IPS-15b (cell line): ENCODE results near the gene DNASE1L1.
"Not testable (repeated sequence)": the region's sequence is repeated elsewhere in the genome, so short reads cannot be mapped to it uniquely, and the experiment has no call there.

Source experiments
- H3K27me3 ChIP-seq: one replicate; pipeline ENCODE4 v1.6.1; 2013; ENCODE audit warnings: low read length; ENCODE audit not compliant: control insufficient read depth, insufficient read depth
- H3K36me3 ChIP-seq: one replicate; pipeline ENCODE4 v1.6.1; 2013; ENCODE audit warnings: low read length; ENCODE audit not compliant: control insufficient read depth, insufficient read depth
- H3K4me1 ChIP-seq: one replicate; pipeline ENCODE4 v1.6.1; 2013; ENCODE audit warnings: mild to moderate bottlenecking, low read length; ENCODE audit not compliant: control insufficient read depth, insufficient read depth
- H3K4me3 ChIP-seq: one replicate; pipeline ENCODE4 v1.5.1; 2013; ENCODE audit warnings: low read depth, low read length
- H3K9ac ChIP-seq: one replicate; pipeline ENCODE4 v1.6.1; 2013; ENCODE audit warnings: low read depth, mild to moderate bottlenecking, low read length
- H3K9me3 ChIP-seq: one replicate; pipeline ENCODE4 v1.6.1; 2013; ENCODE audit warnings: mild to moderate bottlenecking, low read length; ENCODE audit not compliant: control insufficient read depth, insufficient read depth

Gene DNASE1L1

GRCh38 chrX:154400369-154400817, 8.7 kb downstream of the DNASE1L1 start:
- H3K27me3 ChIP-seq, H3K9ac ChIP-seq, H3K9me3 ChIP-seq, H3K4me3 ChIP-seq, H3K4me1 ChIP-seq: not testable (repeated sequence)
- H3K36me3 ChIP-seq: peaks cover 14% of the 10 kb centered on the region

DNA sequence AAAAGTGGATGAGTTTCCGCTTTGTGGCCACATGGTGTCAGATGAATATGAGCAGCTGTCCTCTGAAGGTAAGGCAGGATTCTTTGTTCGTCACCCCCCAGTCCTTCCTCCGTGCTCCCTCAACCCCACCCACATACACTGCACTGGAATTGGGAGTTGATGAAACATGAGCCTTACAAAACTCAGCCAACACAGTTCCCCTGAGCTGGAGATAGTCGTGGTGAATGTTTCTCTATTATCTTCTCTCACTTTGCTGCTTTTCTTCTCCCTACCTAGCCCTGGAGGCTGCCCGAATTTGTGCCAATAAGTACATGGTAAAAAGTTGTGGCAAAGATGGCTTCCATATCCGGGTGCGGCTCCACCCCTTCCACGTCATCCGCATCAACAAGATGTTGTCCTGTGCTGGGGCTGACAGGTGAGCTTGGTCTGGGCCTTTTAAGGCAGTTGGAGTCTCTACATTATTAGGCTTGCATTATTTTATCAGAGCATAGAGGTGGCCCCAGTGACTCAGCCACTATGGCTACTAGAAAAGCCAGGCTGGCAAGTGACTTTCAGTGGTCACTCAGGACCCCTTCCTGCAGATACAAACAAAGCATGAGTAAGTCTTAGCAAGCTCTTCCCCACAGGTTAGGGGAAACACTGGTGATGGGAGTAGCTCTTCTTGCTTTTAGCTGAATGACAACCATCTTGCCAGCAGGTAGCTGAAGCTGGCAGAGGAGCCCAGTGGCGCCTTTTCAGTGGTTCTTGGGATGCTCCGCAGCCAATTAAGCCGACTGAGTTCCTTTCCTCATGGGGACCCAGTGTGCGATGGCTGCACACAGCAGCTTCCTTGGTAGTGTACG, 9.3 kb downstream of the DNASE1L1 start:
- Histone ChIP-seq H3K9ac (peak overlapping the region; percentile 97), H3K36me3 (peaks cover 14% of the 10 kb centered on the region), H3K9me3 (no peaks in the 10 kb centered on the region), H3K4me1 (peaks cover 2% of the 10 kb centered on the region), H3K4me3 (peak overlapping the region; percentile 87), H3K27me3 (no peaks in the 10 kb centered on the region)

GRCh38 chrX:154398668-154399526, 10.2 kb downstream of the DNASE1L1 start:
- Histone ChIP-seq H3K4me1 (peaks cover 2% of the 10 kb centered on the region), H3K36me3 (peaks cover 14% of the 10 kb centered on the region), H3K27me3 (no peaks in the 10 kb centered on the region), H3K9me3 (no peaks in the 10 kb centered on the region), H3K4me3 (peak overlapping the region; percentile 87), H3K9ac (peak overlapping the region; percentile 97)

DNA sequence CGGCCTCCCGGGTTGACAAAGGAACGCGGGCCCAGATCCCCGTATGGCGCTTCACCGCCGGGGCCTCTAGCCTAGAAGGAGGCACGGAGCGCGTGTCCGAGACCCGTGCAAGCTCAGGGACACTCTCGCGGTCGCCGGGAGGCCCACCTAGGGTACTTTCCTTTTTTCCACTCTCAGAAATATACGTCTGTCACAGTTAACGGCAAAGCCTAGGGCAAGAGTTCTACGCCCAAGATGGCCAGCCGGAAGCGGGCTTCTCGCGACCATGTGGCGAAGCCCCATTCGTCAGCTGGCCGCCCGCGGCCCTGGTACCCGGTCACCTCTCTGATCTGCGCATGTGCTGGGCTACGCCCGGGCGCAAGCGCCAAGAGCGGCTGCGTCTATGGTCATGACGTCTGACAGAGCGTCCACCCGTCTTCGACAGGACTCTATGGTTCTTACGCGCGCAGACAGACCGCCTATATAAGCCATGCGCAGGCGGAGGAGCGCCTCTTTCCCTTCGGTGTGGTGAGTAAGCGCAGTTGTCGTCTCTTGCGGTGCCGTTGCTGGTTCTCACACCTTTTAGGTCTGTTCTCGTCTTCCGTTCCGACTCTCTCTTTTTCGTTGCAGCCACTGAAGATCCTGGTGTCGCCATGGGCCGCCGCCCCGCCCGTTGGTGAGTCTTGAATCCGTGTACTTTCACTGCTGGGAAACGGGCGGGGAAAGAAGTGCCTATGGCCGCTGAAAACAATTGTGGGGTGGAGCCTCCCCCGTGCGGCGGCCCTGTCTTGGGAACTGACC, 11.0 kb downstream of the DNASE1L1 start, which contains the start of gene RPL10:
RPL10 (plus strand) TSS at position 490 of the 780 bp plus-strand sequence; CDS start at position 633, 143 bp downstream.
- peak within 1 kb of the TSS; percentile 97 for H3K9ac ChIP-seq
- no peaks in the 10 kb centered on the region for H3K9me3 ChIP-seq
- no peaks in the 10 kb centered on the region for H3K27me3 ChIP-seq
- H3K4me1 ChIP-seq: peaks cover 2% of the 10 kb centered on the region
- peaks cover 14% of the 10 kb centered on the region for H3K36me3 ChIP-seq
- peak within 1 kb of the TSS; percentile 87 for H3K4me3 ChIP-seq

DNA sequence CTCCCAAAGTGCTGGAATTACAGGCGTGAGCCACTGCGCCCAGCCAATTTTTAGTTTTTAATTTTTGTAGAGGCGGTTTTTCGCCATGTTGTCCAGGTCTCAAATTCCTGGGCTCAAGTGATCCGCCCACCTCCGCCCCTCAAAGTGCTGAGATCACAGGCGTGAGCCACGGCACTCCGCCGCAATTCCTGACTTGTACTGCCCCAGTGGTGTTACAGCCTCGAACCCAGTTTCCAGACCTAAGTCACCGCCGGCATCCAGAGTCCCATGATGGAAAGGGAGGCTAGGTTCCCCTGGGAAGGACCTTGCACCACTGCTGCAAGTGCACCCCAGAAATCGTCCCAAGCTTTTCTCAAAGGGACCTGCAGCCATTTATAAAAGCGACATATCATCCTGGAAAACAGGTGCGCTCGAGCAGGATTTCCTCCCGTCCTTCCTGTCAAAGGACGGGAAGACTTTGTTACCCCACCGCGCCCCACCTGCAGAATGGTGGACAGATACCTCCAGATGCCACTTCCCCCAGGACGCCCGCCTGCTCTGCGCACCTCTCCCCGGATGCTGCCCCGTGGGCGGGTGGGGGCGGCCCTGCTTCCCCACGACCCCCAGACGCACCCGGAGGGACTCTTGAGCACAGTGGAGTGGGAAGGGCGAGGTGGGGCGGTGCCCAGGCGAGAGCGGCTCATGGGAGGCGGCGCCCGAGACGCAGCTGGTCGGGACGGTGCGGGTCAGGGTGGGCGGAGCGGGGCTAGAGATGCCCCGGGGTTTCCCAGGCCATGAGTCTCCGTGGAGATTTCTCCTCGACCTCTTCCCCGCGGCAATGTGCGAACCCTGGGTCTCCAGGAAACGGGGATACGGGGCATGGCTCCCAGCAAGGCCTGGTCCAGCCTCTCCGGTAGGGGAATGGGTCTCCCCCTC, 11.8 kb downstream of the DNASE1L1 start:
- Histone ChIP-seq H3K36me3 (peaks cover 14% of the 10 kb centered on the region), H3K4me1 (peaks cover 2% of the 10 kb centered on the region), H3K4me3 (peak overlapping the region; percentile 87), H3K27me3 (no peaks in the 10 kb centered on the region), H3K9ac (peak overlapping the region; percentile 79), H3K9me3 (no peaks in the 10 kb centered on the region)

DNA sequence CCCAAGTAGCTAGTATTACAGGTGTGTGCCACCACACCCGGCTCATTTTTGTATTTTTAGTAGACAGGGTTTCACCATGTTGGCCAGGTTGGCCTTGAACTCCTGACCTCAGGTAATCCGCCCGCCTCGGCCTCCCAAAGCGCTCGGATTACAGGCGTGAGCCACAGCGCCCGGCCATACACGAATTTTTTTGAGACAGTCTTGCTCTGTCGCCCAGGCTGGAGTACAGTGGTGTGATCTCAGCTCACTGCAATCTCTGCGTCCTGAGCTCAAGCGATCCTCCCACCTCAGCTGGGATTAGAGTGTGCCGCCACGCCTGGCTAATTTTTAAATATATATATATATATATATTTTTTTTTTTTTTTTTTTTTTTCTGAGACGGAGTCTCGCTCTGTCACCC, 12.7 kb downstream of the DNASE1L1 start:
- H3K4me3 ChIP-seq, H3K9me3 ChIP-seq, H3K27me3 ChIP-seq, H3K4me1 ChIP-seq, H3K9ac ChIP-seq: not testable (repeated sequence)
- peaks cover 14% of the 10 kb centered on the region for H3K36me3 ChIP-seq

DNA sequence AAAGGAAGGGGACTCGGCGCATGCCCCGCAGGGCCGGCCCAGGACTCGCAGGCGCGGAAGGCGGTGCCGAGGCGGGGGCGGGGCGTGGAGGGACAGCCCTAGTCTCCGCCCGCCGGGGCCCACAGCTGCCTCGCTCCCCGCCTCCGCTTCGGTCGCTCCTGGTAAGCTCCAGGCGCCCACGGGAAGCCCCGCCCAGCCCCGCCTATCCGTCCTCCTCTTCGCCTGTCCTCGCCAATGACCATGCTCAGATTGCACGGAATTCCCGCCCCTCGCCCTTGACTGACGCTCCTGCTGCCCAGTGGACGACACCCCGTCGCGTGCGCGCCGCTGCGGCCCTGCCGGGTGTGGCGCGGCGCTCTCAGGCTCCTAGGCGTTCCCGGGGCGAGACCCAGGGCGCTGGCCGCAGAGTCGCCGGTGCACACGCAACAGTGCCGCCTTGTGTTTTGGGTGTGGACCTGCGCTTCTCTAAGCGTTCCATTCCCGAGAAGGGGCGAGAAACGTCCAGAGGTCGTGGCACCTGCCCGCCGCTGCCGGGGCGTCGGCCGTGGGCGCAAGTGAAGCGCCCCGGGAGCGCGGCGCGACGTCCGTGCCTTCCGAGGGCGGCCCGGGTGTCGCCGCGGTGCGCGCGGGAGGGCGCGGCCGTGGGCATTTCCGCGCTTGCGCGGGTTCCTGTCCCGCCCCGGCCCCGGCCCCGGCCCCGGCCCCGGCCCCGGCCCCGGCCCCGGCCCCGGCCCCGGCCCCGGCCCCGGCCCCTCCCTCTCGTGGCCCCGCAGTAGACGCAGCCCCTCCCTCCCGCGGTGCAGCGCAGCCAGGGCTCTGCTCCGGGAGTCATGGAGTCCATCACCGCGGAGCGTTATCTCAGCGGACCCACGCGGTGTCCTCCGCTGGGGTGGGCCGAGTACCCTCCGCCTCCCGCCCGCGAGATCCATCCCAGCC, 19.0 kb downstream of the DNASE1L1 start:
- not testable (repeated sequence) for H3K36me3 ChIP-seq, H3K4me1 ChIP-seq, H3K9ac ChIP-seq, H3K4me3 ChIP-seq, H3K27me3 ChIP-seq, H3K9me3 ChIP-seq

DNA sequence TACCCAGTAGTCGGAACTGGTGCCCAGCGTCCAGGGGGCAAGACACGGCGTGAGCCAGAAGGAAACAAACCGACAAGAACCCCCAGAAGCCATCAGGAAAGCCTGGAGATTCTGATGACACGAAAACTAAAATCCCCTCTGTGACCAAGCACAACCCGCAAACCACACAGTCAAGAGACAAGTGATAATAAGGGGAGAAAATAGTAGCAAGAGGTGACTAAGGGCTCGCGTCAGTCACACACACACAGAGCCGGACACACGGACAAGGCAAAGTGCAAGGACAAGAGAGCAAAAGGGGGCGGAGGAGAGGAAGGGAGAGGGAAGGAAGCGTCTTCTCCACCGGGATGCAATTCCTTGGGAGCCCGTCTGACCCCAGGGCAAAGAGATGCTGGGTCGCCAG, 20.4 kb downstream of the DNASE1L1 start:
- H3K27me3 ChIP-seq, H3K36me3 ChIP-seq, H3K4me1 ChIP-seq, H3K9ac ChIP-seq, H3K9me3 ChIP-seq, H3K4me3 ChIP-seq: not testable (repeated sequence)

GRCh38 chrX:154388094-154388493, 21.0 kb downstream of the DNASE1L1 start:
- H3K36me3 ChIP-seq, H3K9me3 ChIP-seq, H3K9ac ChIP-seq, H3K4me1 ChIP-seq, H3K27me3 ChIP-seq, H3K4me3 ChIP-seq: not testable (repeated sequence)

- Histone ChIP-seq H3K4me1 (no peaks in the 10 kb centered on the region), H3K9me3 (no peaks in the 10 kb centered on the region), H3K9ac (no peak overlapping the region), H3K36me3 (peaks cover 4% of the 10 kb centered on the region), H3K4me3 (no peak overlapping the region), H3K27me3 (no peaks in the 10 kb centered on the region)
These were observed 24.7 kb downstream of the DNASE1L1 start for GRCh38 chrX:154384284-154384892.
